H1 (cell line): Measurements from ENCODE around the gene ABCG8. TPM values are rescaled to one million over a fixed set of nuclear protein-coding genes. Genes with fewer than 3 reads are reported as not detected.

ENCODE experiments used
- polyA plus RNA-seq, 7 experiments: library from polyadenylated mRNA; depleted of rRNA in 3 of 7; stranded (reverse) in 5 of 7; unstranded in 2 of 7; fragments of >200 nt in 5 of 7; fragments of 200-250 nt in 2 of 7; gene quantifications; 1 replicate in 5 of 7; 2 replicates in 1 of 7; 4 replicates in 1 of 7; pipeline versions ENCODE4 v1.2.1 to v1.2.3, GENCODE V29; 2011 to 2013; ENCODE audit warnings: missing spikeins in 2 of 7, mixed read lengths in 2 of 7
- total RNA-seq: library from RNA; stranded (reverse); fragmentation: NEBNext Ultra II Directional; extraction: Animal tissue kit (Norgen Biotek cat#: 25700); gene quantifications from 2 replicates; pipeline ENCODE4 v1.2.1, GENCODE V29; 2021
- TF ChIP-seq, protein P1 (sequence below): IDR thresholded peaks from 2 replicates; pipeline ENCODE4 v1.6.1; 2012; ENCODE audit warnings: low read length, inconsistent platforms

ABCG8 gene
- total and polyA plus RNA-seq, 2 of the 8 experiments (the other 6 are each of a cell fraction or from before 2014, with no cell fraction given), result not detected

DNA sequence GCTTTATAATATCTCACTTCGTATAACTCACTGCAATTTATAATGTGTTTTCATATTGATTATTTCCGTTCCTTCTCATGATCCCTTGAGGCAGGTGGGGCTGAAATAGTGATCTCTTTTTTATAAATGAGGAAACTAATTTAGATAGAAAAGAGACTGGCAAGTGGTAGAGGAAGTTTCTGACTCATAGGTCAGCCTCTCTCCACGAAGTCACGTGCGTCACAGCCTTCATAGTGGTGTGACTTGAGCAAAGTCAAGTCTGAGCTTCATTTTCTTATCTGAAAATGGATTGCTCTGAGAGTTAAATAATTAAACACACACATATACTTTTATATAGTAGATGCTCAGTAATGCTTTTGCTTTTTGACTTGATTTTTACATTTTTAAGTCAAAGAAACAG is 20.0 kb upstream of the ABCG8 start (continued):
- TF ChIP-seq, protein P1, sequence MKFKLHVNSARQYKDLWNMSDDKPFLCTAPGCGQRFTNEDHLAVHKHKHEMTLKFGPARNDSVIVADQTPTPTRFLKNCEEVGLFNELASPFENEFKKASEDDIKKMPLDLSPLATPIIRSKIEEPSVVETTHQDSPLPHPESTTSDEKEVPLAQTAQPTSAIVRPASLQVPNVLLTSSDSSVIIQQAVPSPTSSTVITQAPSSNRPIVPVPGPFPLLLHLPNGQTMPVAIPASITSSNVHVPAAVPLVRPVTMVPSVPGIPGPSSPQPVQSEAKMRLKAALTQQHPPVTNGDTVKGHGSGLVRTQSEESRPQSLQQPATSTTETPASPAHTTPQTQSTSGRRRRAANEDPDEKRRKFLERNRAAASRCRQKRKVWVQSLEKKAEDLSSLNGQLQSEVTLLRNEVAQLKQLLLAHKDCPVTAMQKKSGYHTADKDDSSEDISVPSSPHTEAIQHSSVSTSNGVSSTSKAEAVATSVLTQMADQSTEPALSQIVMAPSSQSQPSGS, result no peak
- TF ChIP-seq, all 59 proteins: peak for 0
